Body of pancreas (tissue), 4 donors: ENCODE measurements around the gene CMSS1. TPM values are rescaled to one million over a fixed set of nuclear protein-coding genes. Genes with fewer than 3 reads are reported as not detected.

Experiments
- ATAC-seq: fragments of 150-250 bp; one replicate; pipeline ENCODE4 v1.9.1; 2016
- DNase-seq, 4 donors: peaks; one replicate each; pipeline ENCODE4 v3.0.0-alpha.2; 2019
- H3K27ac ChIP-seq, 4 donors: fragments of 200-600 bp; sonication (generic); 1 replicate in 3 of 4; 2 replicates in 1 of 4; pipeline versions ENCODE4 v1.5.1 to v1.6.1; 2016 to 2019; ENCODE audit warnings: mild to moderate bottlenecking in 1 of 4, mixed read lengths in 1 of 4, moderate library complexity in 1 of 4
- H3K27me3 ChIP-seq, 2 donors: fragments of 200-600 bp; sonication (generic); one replicate each; pipeline ENCODE4 v1.6.0; 2016; ENCODE audit warnings: mild to moderate bottlenecking in 1 of 2
- H3K36me3 ChIP-seq, 2 donors: fragments of 200-600 bp; sonication (generic); replicated peaks in 1 of 2; 2 replicates each; pipeline ENCODE4 v1.5.1; 2016; ENCODE audit warnings: low read depth in 2 of 2; ENCODE audit not compliant: insufficient read depth in 1 of 2
- H3K4me1 ChIP-seq: fragments of 200-600 bp; sonication (generic); one replicate; pipeline ENCODE4 v1.6.0; 2016
- H3K4me3 ChIP-seq, 2 donors: fragments of 200-600 bp; sonication (generic); 1 replicate in 1 of 2; 2 replicates in 1 of 2; pipeline ENCODE4 v1.5.1; 2016 to 2019
- H3K9me3 ChIP-seq, 3 donors: fragments of 200-600 bp; sonication (generic); 1 replicate in 2 of 3; 2 replicates in 1 of 3; pipeline ENCODE4 v1.5.1; 2016
- POLR2A ChIP-seq, 3 donors: fragments of 450-650 bp; IDR thresholded peaks; one replicate each; pipeline ENCODE4 v1.6.1; 2016; ENCODE audit warnings: antibody characterized with exemption in 3 of 3, mild to moderate bottlenecking in 2 of 3
- WGBS, 2 donors: methylation state at CpG; one replicate each; pipeline ENCODE4 v1.1.5; 2017; 5-methylcytosine and 5-hydroxymethylcytosine counted together
- intact Hi-C: fragments of 100-400 bp; cut with DNase I; formaldehyde crosslinking; loops from one replicate; pipeline ENCODE4 v1.15.1; 2023
- total RNA-seq, 2 donors: library from RNA; depleted of rRNA; stranded (reverse); fragments of >200 nt; gene quantifications; one replicate each; pipeline ENCODE4 v1.1.0, GENCODE V29; 2016
- TF ChIP-seq, protein P1 (sequence below), 7 experiments: fragments of 450-650 bp in 4 of 7; fragments of 200-600 bp in 3 of 7; sonication (generic) in 3 of 7; IDR thresholded peaks; one replicate each; pipeline ENCODE4 v1.5.1; 2016 to 2019; ENCODE audit warnings: antibody characterized with exemption in 7 of 7

CMSS1 gene
- total RNA-seq, 2 donors from 2014 or later, result 3.9 to 21.4 TPM

DNA sequence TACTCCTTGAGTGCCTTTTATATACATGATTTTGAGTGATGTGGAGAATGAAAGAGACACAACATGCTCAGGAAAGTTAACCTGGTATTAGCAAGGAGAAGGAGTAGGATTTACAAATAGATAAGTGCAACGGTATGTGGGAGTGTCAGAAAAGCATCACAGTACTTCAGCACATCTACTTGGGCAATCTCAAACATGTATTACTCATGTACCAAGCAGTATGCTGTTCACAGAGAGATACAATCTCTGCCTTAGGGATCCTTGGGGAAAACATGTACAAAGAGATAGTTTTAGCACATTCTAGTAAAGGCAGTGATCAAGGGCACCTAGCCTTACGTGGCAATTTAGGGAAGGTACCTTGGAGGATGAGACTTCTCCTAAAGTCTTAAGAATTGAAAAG is 150.1 kb downstream of the CMSS1 start:
- peaks cover 31% of the 10 kb centered on the region for H3K4me1 ChIP-seq

DNA sequence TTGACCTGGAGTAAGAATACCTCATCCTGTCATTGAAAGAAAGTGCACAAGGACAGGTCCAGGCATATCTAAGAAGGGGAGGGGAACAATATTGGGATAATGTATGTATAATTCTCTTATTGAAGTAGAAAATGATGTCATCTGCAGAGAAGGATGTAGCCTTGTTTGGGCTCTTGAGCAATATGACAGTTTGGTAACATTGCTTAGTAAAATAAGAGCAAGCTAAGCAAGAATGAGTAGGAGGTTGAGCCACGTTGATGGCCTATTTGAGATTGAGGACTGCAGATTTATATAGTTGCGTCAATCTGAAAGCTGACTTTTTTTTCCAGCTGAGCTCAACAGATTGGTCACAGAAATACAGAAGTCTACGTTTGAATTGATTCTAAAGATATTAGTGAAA is 151.5 kb downstream of the CMSS1 start:
- TF ChIP-seq, protein P1, sequence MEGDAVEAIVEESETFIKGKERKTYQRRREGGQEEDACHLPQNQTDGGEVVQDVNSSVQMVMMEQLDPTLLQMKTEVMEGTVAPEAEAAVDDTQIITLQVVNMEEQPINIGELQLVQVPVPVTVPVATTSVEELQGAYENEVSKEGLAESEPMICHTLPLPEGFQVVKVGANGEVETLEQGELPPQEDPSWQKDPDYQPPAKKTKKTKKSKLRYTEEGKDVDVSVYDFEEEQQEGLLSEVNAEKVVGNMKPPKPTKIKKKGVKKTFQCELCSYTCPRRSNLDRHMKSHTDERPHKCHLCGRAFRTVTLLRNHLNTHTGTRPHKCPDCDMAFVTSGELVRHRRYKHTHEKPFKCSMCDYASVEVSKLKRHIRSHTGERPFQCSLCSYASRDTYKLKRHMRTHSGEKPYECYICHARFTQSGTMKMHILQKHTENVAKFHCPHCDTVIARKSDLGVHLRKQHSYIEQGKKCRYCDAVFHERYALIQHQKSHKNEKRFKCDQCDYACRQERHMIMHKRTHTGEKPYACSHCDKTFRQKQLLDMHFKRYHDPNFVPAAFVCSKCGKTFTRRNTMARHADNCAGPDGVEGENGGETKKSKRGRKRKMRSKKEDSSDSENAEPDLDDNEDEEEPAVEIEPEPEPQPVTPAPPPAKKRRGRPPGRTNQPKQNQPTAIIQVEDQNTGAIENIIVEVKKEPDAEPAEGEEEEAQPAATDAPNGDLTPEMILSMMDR (IDR thresholded peaks at IDR 0.05), result no peak
- TF ChIP-seq POLR2A (IDR thresholded peaks at IDR 0.05), result no peak
- Histone ChIP-seq H3K4me3 (no peak overlapping the region), H3K36me3 (no peaks in the 10 kb centered on the region), H3K27ac (no peak overlapping the region), H3K9me3 (no peaks in the 10 kb centered on the region), H3K4me1 (peaks cover 27% of the 10 kb centered on the region), H3K27me3 (no peaks in the 10 kb centered on the region)
- intact Hi-C loops, result no loop called here
- peak in 1 of 4 donors; percentile 30 for DNase-seq
- WGBS, 2 donors, result 75 to 81% methylated on average over 3 of the region's 3 CpGs
- ATAC-seq, result no peak

More for the DNA sequence above, 150.1 kb downstream of the CMSS1 start:
- intact Hi-C loops, result no loop called here
- H3K27ac ChIP-seq, result no peak overlapping the region
- no peaks in the 10 kb centered on the region for H3K9me3 ChIP-seq
- no peak overlapping the region for H3K4me3 ChIP-seq
- H3K27me3 ChIP-seq, result no peaks in the 10 kb centered on the region
- TF ChIP-seq POLR2A (IDR thresholded peaks at IDR 0.05), result no peak
- TF ChIP-seq, protein P1 (IDR thresholded peaks at IDR 0.05), result no peak
- ATAC-seq (no peak), DNase-seq (no peak)
- 93% methylated on average over 2 of the region's 2 CpGs for WGBS, 2 donors
- no peaks in the 10 kb centered on the region for H3K36me3 ChIP-seq

DNA sequence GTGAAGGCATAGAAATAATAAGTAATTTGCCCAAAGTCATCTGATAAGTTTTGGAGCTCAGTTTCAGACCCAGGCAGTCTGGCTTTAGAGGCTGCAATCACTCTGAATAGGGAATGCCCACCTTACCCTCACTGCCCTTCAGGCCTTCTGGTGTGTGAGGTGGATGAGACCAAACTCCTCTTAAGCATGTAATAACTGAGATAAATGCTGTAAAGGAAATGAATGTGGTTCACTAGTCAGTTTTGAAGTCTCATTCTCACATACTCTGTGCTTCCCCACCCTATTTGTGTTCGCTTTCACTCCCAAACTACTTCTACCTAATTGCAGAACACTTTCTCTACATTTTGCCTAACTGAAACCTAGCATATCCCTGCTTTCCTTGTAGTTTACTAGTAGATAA is 152.5 kb downstream of the CMSS1 start:
- Histone ChIP-seq H3K4me1 (peaks cover 17% of the 10 kb centered on the region), H3K36me3 (no peaks in the 10 kb centered on the region), H3K4me3 (no peak overlapping the region), H3K9me3 (no peaks in the 10 kb centered on the region), H3K27me3 (no peaks in the 10 kb centered on the region), H3K27ac (no peak overlapping the region)
- WGBS, 2 donors, result 100% methylated on average over 1 of the region's 1 CpG
- no peak for DNase-seq
- no peak for ATAC-seq
- TF ChIP-seq, protein P1 (IDR thresholded peaks at IDR 0.05), result no peak
- TF ChIP-seq POLR2A (IDR thresholded peaks at IDR 0.05), result no peak
- intact Hi-C loops, result no loop called here

DNA sequence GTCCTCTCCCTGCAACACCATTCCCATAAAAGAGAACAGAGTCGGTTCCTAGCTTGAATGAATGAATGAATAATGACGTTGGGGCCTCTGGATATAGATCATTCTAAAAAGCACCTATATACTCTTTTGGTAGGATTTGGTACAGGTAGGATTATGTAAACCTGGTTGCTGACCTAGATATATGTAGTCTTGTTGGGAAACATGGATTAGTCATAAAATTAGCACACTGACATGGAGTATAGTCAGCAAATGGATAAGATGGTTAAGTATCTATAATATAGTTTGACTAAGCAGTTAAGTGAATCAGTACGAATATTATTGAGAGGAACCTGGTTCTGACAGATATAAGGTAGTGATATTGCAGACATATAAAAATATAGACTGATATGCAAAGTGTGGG is 154.1 kb downstream of the CMSS1 start:
- Histone ChIP-seq H3K9me3 (no peaks in the 10 kb centered on the region), H3K27me3 (no peaks in the 10 kb centered on the region), H3K27ac (no peak overlapping the region), H3K36me3 (no peaks in the 10 kb centered on the region), H3K4me1 (peaks cover 5% of the 10 kb centered on the region), H3K4me3 (no peak overlapping the region)
- no peak for ATAC-seq
- no peak for TF ChIP-seq POLR2A (IDR thresholded peaks at IDR 0.05)
- TF ChIP-seq, protein P1 (IDR thresholded peaks at IDR 0.05), result no peak
- no peak for DNase-seq
- WGBS, 2 donors, result 92 to 95% methylated on average over 3 of the region's 3 CpGs
- intact Hi-C loops, result no loop called here

DNA sequence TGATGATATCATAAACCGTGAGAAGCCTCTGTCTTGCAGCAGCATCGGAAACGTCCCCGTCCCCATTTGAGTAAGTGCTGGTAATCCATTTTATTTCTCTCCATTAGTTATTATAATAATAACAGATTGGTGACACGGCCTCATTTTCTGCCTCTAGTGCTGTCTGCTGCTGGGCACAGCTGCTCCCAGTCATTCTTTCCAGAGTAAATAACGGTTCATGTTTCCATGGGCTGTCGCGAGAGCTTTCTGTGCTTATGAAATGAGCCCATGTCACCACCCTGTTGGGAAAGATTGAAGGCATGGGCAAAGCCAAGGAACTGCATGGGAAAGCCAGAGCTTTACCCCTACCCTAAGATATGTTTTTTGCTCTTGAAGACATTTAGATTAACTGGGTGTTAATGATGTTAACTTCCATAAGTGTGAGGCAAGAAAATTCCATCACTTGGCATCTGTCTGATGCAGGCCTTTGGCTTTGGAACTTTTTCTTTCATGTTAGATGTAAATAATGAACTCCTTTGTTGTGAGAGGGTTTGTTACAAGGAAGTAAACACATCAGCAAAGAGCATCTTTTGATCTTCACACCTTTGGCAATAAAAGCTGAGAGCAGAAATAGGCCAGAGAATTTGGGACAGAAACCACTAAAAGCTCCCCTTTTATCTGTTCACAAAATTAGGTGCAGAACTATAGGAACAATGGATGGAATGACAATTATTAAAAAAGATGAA is 154.9 kb downstream of the CMSS1 start:
- intact Hi-C loops, result no loop called here
- Histone ChIP-seq H3K27ac (no peak overlapping the region), H3K36me3 (no peaks in the 10 kb centered on the region), H3K27me3 (no peaks in the 10 kb centered on the region), H3K9me3 (no peaks in the 10 kb centered on the region), H3K4me3 (no peak overlapping the region), H3K4me1 (no peaks in the 10 kb centered on the region)
- 84 to 90% methylated on average over 8 of the region's 8 CpGs for WGBS, 2 donors
- ATAC-seq, result no peak
- TF ChIP-seq, protein P1 (IDR thresholded peaks at IDR 0.05), result no peak
- no peak for TF ChIP-seq POLR2A (IDR thresholded peaks at IDR 0.05)
- no peak for DNase-seq
